Cardiac muscle cell (in vitro differentiated cells and primary cell): ENCODE results near the gene CRIM1. TPM values are rescaled to one million over a fixed set of nuclear protein-coding genes. Genes with fewer than 3 reads are reported as not detected.

Source experiments
- DNase-seq, 2 donors: peaks; one replicate each; pipeline versions ENCODE4 v3.0.0 to v3.0.0-alpha.2; 2010 to 2017; ENCODE audit warnings: low read depth in 1 of 2, low spot score in 1 of 2
- H3K27ac ChIP-seq: fragments of 200-600 bp; sonication (generic); 2 replicates; pipeline ENCODE4 v1.5.1; 2016
- H3K27me3 ChIP-seq: fragments of 200-600 bp; sonication (generic); 2 replicates; pipeline ENCODE4 v1.6.0; 2016; ENCODE audit warnings: control low read depth
- H3K36me3 ChIP-seq: fragments of 200-600 bp; sonication (generic); 2 replicates; pipeline ENCODE4 v1.5.1; 2016; ENCODE audit warnings: control low read depth
- H3K4me1 ChIP-seq: fragments of 200-600 bp; sonication (generic); 2 replicates; pipeline ENCODE4 v1.8.1; 2017; ENCODE audit warnings: low read depth, mild to moderate bottlenecking, mixed run types
- H3K4me3 ChIP-seq: fragments of 200-600 bp; sonication (generic); 2 replicates; pipeline ENCODE4 v1.5.1; 2016; ENCODE audit warnings: mild to moderate bottlenecking
- H3K9me3 ChIP-seq: fragments of 200-600 bp; sonication (generic); 2 replicates; pipeline ENCODE4 v1.5.1; 2017; ENCODE audit warnings: low read depth, mild to moderate bottlenecking, control low read depth
- polyA plus RNA-seq: library from polyadenylated mRNA; unstranded; fragments of >200 nt; fragmentation: Nextera tagmentation; extraction: Ambion mirVana; gene quantifications from 2 replicates; pipeline ENCODE4 v1.2.1, GENCODE V29; 2016
- total RNA-seq: library from RNA; depleted of rRNA; stranded (reverse); fragments of >200 nt; gene quantifications from 2 replicates; pipeline ENCODE4 v1.2.3, GENCODE V29; 2016
- TF ChIP-seq, protein P1 (sequence below): IDR thresholded peaks from 2 replicates; pipeline ENCODE4 v1.5.1; 2012; ENCODE audit warnings: low read depth, mild to moderate bottlenecking, low read length

The CRIM1 gene
- total and polyA plus RNA-seq, 2 experiments from 2014 or later, result 2.4 to 5.4 TPM

DNA sequence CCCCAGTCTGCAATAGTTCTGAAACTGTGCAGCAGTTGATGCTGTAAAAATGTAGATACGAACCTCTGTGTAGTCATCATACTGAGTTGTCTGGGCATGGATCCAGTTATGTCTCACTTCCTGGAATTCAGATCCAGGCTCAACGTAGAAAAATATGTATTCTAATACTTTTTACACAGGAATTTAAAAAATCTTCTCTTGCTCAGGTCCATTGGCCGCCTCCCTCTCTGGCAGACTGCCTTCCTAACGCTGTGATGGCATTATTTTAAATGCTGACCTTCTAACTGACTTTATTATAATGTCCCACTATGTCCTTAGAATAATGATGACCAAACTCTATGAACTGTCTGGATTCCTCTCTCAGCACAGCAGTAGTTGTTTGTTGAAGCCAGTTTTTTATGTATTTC is 122.8 kb downstream of the CRIM1 start:
- Histone ChIP-seq H3K9me3 (no peaks in the 10 kb centered on the region), H3K36me3 (no peaks in the 10 kb centered on the region), H3K4me3 (no peak overlapping the region), H3K4me1 (no peaks in the 10 kb centered on the region), H3K27ac (no peak overlapping the region), H3K27me3 (peaks cover 52% of the 10 kb centered on the region)
- TF ChIP-seq, protein P1, sequence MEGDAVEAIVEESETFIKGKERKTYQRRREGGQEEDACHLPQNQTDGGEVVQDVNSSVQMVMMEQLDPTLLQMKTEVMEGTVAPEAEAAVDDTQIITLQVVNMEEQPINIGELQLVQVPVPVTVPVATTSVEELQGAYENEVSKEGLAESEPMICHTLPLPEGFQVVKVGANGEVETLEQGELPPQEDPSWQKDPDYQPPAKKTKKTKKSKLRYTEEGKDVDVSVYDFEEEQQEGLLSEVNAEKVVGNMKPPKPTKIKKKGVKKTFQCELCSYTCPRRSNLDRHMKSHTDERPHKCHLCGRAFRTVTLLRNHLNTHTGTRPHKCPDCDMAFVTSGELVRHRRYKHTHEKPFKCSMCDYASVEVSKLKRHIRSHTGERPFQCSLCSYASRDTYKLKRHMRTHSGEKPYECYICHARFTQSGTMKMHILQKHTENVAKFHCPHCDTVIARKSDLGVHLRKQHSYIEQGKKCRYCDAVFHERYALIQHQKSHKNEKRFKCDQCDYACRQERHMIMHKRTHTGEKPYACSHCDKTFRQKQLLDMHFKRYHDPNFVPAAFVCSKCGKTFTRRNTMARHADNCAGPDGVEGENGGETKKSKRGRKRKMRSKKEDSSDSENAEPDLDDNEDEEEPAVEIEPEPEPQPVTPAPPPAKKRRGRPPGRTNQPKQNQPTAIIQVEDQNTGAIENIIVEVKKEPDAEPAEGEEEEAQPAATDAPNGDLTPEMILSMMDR, result no peak
- DNase-seq, result peak in 1 of 2 donors; percentile 88

DNA sequence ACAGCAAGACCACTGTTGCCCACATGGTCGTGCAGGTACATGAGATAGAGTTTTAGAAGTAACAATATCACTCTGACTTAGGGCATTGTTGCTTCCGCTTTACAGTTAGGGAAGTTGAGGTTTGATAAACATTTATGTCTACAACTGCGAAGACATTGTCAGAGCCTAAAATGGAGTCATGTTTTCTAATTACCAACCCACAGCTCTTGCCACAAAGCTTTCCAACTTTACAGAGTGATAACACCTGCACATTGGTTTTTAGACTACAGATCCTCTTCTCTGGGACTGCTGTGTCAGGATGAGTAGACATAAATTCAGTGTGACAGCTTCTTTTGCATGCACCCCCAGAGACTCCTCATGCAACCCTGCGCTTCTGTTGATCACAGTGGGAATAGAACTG is 123.4 kb downstream of the CRIM1 start:
- Histone ChIP-seq H3K4me3 (no peak overlapping the region), H3K36me3 (no peaks in the 10 kb centered on the region), H3K27me3 (peaks cover 58% of the 10 kb centered on the region), H3K4me1 (no peaks in the 10 kb centered on the region), H3K9me3 (no peaks in the 10 kb centered on the region), H3K27ac (no peak overlapping the region)
- no peak for DNase-seq
- TF ChIP-seq, protein P1, result no peak

DNA sequence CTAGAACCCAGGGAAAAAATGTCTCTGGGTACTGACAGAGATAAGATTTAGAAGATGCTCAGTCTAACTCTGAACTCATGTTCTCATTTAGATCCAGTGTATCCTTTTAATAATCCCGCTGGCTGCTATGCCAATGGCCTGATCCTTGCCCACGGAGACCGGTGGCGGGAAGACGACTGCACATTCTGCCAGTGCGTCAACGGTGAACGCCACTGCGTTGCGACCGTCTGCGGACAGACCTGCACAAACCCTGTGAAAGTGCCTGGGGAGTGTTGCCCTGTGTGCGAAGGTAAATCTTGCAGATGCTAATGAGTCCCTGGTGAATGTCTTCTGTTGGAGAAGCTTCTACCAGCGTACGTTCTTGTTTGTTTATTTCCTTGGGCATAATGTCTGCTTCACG is 123.8 kb downstream of the CRIM1 start:
- Histone ChIP-seq H3K27me3 (peaks cover 62% of the 10 kb centered on the region), H3K4me1 (no peaks in the 10 kb centered on the region), H3K36me3 (no peaks in the 10 kb centered on the region), H3K9me3 (no peaks in the 10 kb centered on the region), H3K27ac (no peak overlapping the region), H3K4me3 (no peak overlapping the region)
- TF ChIP-seq, protein P1, result no peak
- no peak for DNase-seq

DNA sequence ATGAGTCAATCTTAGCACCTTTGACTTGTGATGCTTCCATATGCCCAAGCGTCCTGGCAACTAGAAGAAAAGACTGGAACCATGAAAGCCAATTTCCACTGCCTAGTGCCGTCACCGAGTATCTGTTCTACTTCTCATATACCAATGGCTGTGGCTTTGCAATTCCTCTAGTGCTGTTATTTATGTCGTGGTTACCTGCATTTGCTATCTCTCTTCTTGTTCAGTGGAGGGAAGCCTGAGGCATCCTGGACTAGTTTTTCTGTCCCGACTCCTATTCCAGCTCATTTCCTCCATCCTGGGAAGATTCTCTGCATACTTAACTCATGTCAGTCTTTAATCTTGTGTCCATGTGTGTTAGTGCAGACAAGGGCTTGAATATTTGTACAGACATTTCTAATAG is 124.5 kb downstream of the CRIM1 start:
- TF ChIP-seq, protein P1, result no peak

DNA sequence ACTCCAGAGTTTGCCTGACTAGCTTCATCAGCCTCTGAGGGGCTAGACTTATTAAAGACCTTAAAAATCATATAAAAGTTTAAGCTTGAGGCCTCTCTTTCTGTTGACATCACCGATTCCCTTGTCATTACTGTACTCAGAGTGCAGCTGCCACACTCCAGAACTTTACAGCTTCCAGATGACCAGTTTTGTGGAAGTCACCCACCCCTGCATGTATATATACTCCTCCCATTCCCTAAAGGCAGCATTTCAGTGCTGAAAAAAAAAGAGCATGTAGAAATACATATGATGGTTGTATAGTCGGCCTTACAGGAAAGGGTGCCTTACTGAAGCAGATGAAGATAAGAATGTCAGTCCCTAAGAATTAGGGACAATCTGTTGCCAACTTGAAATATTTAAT is 125.1 kb downstream of the CRIM1 start:
- TF ChIP-seq, protein P1, result no peak
- no peak for DNase-seq
- H3K36me3 ChIP-seq, result no peaks in the 10 kb centered on the region
- H3K4me3 ChIP-seq, result no peak overlapping the region
- H3K4me1 ChIP-seq, result no peaks in the 10 kb centered on the region
- H3K27ac ChIP-seq, result no peak overlapping the region
- H3K9me3 ChIP-seq, result no peaks in the 10 kb centered on the region
- H3K27me3 ChIP-seq, result peaks cover 75% of the 10 kb centered on the region

More for the DNA sequence above, 124.5 kb downstream of the CRIM1 start:
- Histone ChIP-seq H3K27ac (no peak overlapping the region), H3K36me3 (no peaks in the 10 kb centered on the region), H3K27me3 (peaks cover 69% of the 10 kb centered on the region), H3K9me3 (no peaks in the 10 kb centered on the region), H3K4me1 (no peaks in the 10 kb centered on the region), H3K4me3 (no peak overlapping the region)
- DNase-seq, result no peak

DNA sequence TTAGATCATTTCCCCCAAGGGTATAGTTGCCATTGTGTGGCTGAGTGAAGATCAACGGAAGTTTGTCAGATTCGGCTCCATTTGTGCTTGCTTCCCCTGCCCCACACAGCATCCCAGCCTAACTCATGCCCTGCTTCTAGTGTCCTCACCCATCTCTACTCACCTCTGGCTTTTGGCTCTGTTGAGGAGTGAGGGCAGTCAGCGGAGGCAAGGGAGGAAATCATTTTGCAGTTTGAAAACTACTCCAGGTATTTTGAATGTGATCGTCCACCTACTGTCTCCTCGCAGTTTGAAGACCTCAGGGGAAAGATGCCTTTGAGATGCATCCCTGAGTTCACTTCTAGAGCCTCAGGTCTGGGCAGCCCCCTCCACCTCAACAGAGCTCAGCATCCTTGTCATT is 126.1 kb downstream of the CRIM1 start:
- Histone ChIP-seq H3K27ac (no peak overlapping the region), H3K4me3 (no peak overlapping the region), H3K4me1 (peaks cover 6% of the 10 kb centered on the region), H3K36me3 (no peaks in the 10 kb centered on the region), H3K27me3 (peaks cover 85% of the 10 kb centered on the region), H3K9me3 (no peaks in the 10 kb centered on the region)
- TF ChIP-seq, protein P1, result no peak
- no peak for DNase-seq
